ENCODE measurements around the gene VPS11.
"Not testable (repeated sequence)": the region's sequence is repeated elsewhere in the genome, so short reads cannot be mapped to it uniquely, and the experiment has no call there.

Gene VPS11

GRCh38 chr11:119067371-119068222 is at the start of gene VPS11:
VPS11 (plus strand) TSS chr11:119067818; CDS start chr11:119067824, 6 bp downstream.
- peak; percentile 84 to 95 for DNase-seq

GRCh38 chr11:119018074-119018938 is 49.3 kb upstream of the VPS11 start, which contains the start of the genes RPS25 and TRAPPC4:
RPS25 (minus strand) TSS chr11:119018343; CDS start chr11:119018284, 59 bp downstream.
TRAPPC4 (plus strand) TSS chr11:119018766; CDS start chr11:119018796, 30 bp downstream.
- peak; percentile 91 to 95 for DNase-seq

GRCh38 chr11:119019996-119020395 is 47.6 kb upstream of the VPS11 start:
- no peak for DNase-seq

- no peak for DNase-seq
Measured at GRCh38 chr11:119021631-119022030, 46.0 kb upstream of the VPS11 start.

- no peak for DNase-seq
Measured at GRCh38 chr11:119023741-119024140, 43.9 kb upstream of the VPS11 start.

- no peak for DNase-seq
Measured at GRCh38 chr11:119024430-119025098, 43.1 kb upstream of the VPS11 start.

- no peak for DNase-seq
Measured at GRCh38 chr11:119025099-119025473, 42.5 kb upstream of the VPS11 start.

GRCh38 chr11:119025541-119025940 is 42.1 kb upstream of the VPS11 start:
- DNase-seq, result no peak

- no peak for DNase-seq
Measured at GRCh38 chr11:119025978-119026766, 41.4 kb upstream of the VPS11 start.

GRCh38 chr11:119026970-119027369 is 40.6 kb upstream of the VPS11 start:
- DNase-seq, result no peak

GRCh38 chr11:119027561-119028345 is 39.9 kb upstream of the VPS11 start:
- DNase-seq, result no peak

GRCh38 chr11:119028346-119029068 is 39.1 kb upstream of the VPS11 start:
- no peak for DNase-seq

- DNase-seq, result no peak
Measured at GRCh38 chr11:119029069-119029339, 38.6 kb upstream of the VPS11 start.

GRCh38 chr11:119029340-119030028 is 38.1 kb upstream of the VPS11 start:
- no peak for DNase-seq

GRCh38 chr11:119030029-119030328 is 37.6 kb upstream of the VPS11 start:
- no peak for DNase-seq

GRCh38 chr11:119030329-119031047 is 37.1 kb upstream of the VPS11 start, which contains the start of gene SLC37A4:
SLC37A4 (minus strand) TSS chr11:119030877.
- peak; percentile 92 to 96 for DNase-seq

GRCh38 chr11:119031912-119032280 is 35.7 kb upstream of the VPS11 start:
- no peak for DNase-seq

GRCh38 chr11:119033421-119033820 is 34.2 kb upstream of the VPS11 start:
- DNase-seq, result not testable (repeated sequence)

GRCh38 chr11:119034813-119035212 is 32.8 kb upstream of the VPS11 start:
- DNase-seq, result no peak

- DNase-seq, result no peak
Measured at GRCh38 chr11:119038884-119039283, 28.7 kb upstream of the VPS11 start.

All from NCI-H524 (cell line).